ENCODE results near the gene SLC30A5.
"Not testable (repeated sequence)": the region's sequence is repeated elsewhere in the genome, so short reads cannot be mapped to it uniquely, and the experiment has no call there.

Gene SLC30A5

GRCh38 chr5:69105996-69106906 is 12.4 kb downstream of the SLC30A5 start:
- DNase-seq (ENCODE audit: low read depth) = no peak

- DNase-seq (ENCODE audit: low read depth) = not testable (repeated sequence)
These were observed 14.6 kb downstream of the SLC30A5 start for GRCh38 chr5:69108367-69108766.

DNA sequence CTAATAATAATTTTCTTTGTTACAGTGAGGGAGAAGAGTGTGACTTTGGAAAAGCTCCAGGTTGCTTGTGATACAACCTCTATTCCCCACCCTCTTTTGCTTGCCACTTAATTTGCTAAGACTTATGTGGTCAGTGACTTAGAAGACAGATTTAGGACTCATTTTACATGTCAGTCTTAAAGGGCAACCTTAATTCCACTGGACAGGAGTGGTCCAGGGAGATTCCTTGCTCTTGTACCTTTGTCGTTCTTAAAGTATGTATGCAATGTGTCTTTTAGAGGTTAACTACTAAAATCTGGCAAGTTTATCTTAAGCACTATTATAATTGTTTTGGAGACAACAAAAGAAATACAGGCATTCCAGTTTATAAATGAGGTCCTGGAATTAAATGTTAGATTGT is 20.0 kb downstream of the SLC30A5 start:
- DNase-seq (ENCODE audit: low read depth) = no peak

DNA sequence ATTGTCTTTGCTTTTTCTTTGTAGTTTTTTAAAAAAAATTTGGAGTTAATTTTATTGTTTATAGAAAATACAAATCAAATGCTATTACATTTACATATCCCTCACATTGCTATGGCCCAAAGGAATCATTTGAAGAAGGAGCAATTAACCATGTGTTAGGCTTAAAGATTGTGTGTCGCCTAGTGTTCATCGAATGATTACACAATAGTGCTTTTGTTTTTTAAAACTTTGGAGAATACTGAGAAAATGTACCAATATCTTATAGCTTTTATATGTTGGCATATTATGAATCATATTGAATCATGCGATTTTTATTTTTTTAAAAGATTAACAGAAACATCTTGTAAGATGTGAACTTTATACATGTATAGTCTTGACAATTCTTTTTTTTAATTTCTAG is 21.7 kb downstream of the SLC30A5 start:
- no peak for DNase-seq (ENCODE audit: low read depth)

DNA sequence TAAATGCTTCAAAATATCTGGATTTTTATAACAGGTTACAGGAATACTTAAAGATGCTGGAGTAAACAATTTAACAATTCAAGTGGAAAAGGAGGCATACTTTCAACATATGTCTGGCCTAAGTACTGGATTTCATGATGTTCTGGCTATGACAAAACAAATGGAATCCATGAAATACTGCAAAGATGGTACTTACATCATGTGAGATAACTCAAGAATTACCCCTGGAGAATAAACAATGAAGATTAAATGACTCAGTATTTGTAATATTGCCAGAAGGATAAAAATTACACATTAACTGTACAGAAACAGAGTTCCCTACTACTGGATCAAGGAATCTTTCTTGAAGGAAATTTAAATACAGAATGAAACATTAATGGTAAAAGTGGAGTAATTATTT is 35.6 kb downstream of the SLC30A5 start:
- peak; percentile 93 for DNase-seq (ENCODE audit: low read depth)

DNA sequence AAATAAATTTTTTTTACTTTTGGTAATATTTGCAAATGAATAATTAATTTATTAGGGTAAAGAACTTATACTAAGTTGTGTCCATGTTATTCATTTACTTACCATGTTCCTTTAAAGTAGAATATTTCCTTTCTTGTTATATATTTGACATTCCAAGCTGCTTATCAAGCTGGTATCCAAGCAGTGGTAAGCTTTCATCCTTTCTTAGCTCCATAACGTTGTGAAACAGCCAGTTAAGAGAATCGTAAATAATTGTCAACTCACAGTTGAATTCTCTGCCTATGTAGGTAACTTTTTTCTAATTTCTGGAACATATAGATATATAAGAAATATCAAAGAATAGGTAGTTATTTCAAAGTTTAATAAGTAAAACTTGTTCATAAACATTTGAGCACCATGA is 36.4 kb downstream of the SLC30A5 start:
- DNase-seq (ENCODE audit: low read depth) = no peak

DNA sequence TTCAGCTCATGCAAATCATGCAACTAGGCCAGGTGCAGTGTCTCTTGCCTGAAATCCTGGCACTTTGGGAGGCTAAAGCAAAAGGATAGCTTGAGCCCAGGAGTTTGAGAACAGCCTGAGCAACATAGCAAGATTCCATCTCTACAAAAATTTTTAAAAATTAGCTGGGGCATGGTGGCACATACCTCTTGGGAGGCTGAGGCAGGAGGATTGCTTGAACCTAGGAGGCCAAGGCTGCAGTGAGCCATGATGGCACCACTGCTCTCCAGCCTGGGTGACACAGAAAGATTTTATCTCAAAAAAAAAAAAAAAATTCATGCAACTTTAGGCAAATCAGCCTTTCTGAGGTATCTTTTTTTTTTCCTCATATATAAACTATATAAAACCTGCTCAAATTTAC is 37.5 kb downstream of the SLC30A5 start:
- no peak for DNase-seq (ENCODE audit: low read depth)

DNA sequence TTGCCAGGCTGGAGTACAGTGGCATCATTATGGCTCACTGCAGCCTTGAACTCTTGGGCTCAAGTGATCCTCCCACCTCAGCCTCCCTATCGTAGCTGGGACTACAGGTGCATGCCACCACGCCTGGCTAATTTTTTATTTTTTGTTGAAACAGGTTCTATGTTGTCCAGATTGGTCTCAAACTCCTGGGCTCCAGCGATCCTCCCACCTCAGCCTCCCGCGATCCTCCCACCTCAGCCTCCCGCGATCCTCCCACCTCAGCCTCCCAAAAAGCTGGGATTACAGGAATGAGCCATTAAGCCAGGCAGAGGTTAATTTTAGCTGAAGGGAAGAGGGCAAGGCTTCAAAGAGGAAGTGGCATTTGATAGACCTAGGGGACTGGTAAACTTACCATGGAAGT is 40.3 kb downstream of the SLC30A5 start:
- no peak for DNase-seq (ENCODE audit: low read depth)

GRCh38 chr5:69136293-69136692 is 42.5 kb downstream of the SLC30A5 start:
- DNase-seq (ENCODE audit: low read depth) = peak; percentile 93

GRCh38 chr5:69137208-69137607 is 43.4 kb downstream of the SLC30A5 start:
- not testable (repeated sequence) for DNase-seq (ENCODE audit: low read depth)

DNA sequence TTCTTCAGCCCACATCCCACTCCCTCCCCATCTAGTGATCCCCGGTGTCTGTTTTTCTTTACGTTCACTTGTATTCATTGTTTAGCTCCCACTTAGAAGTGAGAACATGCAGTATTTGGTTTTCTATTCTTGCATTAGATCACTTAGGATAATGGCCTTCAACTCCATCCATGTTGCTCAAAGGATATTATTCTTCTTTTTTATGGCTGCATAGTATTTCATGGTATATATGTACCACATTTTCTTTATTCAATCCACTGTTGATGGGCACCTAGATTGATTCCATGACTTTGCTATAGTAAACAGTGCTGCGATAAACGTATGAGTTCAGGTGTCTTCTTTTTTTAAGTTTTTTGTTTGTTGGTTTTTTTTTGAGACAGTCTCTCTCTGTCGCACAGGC is 44.0 kb downstream of the SLC30A5 start:
- DNase-seq (ENCODE audit: low read depth) = no peak

- peak; percentile 69 for DNase-seq (ENCODE audit: low read depth)
These were observed 45.0 kb downstream of the SLC30A5 start for GRCh38 chr5:69138766-69139165.

GRCh38 chr5:69140239-69140638 is 46.4 kb downstream of the SLC30A5 start:
- DNase-seq (ENCODE audit: low read depth) = not testable (repeated sequence)

- DNase-seq (ENCODE audit: low read depth) = no peak
These were observed 47.0 kb downstream of the SLC30A5 start for GRCh38 chr5:69140827-69141226.

GRCh38 chr5:69148576-69148975 is 54.8 kb downstream of the SLC30A5 start:
- DNase-seq (ENCODE audit: low read depth) = not testable (repeated sequence)

- no peak for DNase-seq (ENCODE audit: low read depth)
These were observed 55.3 kb downstream of the SLC30A5 start for GRCh38 chr5:69148981-69149675.

DNA sequence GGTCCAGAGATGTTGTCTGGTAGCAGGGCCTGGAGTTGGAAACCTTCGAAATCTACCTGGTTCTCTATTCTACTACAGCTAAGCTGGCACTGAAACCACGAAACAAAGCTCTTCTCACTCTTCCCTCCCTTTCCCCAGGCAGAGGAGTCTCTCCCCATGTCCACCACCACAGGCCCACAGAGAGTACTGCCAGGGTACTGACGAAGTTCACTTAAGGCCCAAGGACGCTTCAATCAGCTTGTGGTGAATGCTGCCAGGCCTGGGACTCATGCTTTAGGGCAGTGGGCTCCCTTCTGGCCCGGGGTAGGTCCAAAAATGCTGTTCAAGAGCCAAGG is 55.8 kb downstream of the SLC30A5 start:
- DNase-seq (ENCODE audit: low read depth) = no peak

DNA sequence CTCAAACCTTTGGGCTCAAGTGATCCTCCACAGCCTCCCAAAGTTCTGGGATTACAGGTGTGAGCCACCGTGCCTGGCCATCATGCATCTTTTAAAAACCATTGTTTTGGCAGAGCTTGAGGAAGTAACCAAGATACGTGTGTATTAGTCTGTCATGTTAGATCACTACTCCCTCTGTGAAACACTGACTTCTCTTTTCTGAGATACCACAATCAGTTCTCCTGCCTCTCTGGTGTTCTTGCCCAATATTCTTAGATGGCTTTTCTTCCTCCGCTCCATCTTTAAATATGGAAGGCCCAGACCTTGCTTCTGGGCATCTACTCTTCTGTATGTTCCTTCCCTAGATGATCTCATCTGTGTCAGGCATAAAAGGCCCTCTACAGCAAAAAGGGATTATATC is 58.9 kb downstream of the SLC30A5 start:
- DNase-seq (ENCODE audit: low read depth) = no peak

DNA sequence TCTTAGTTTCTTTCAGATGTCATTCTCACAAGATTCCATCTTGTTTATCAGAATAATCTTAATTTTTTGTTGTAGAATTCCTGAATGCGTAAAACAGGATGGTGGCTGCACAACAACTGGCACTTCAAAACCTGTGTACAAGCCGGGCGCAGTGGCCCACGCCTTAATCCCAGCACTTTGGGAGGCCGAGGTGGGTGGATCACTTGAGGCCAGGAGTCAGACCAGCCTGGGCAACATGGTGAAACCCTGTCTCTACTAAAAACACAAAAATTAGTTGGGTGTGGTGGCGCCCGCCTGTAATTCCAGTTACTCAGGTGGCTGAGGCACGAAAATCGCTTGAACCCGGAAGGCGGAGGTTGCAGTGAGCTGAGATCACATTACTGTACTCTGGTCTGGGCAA is 62.6 kb downstream of the SLC30A5 start:
- no peak for DNase-seq (ENCODE audit: low read depth)

DNA sequence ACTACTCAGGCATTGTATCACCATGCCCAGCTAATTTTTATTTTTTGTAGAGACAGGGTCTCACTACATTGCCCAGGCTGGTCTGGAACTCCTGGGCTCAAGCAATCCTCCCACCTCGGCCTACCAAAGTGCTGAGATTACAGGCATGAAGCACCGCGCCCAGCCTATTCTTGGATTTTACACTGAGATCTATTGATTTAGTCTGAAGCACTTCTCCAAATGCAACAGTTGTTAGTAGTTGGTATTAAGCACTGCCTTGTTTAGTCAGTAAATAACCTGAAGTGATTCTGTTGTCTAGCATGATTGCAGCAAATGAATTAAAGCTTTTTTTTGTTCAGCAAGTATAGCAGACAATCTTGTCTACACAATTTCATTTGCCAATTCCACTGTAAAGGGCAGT is 64.2 kb downstream of the SLC30A5 start:
- DNase-seq (ENCODE audit: low read depth) = no peak

DNA sequence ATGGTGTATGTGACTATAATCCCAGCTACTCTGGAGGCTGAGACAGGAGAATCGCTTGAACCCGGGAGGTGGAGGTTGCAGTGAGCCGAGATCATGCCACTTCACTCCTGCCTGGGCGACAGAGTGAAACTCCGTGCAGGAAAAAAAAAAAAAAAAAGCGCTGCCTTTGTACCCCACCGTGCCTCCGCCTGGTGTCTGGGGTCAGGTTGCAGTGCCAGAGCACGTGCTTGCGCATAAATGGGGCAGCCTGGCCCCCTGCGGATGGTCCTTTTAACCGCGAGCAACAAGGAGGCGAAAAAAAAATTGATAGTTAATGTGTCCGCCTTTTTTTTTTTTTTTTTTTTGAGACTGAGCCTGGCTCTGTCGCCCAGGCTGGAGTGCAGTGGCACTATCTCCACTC is 66.8 kb downstream of the SLC30A5 start:
- no peak for DNase-seq (ENCODE audit: low read depth)

- DNase-seq (ENCODE audit: low read depth) = peak; percentile 95
These were observed 73.1 kb downstream of the SLC30A5 start, which contains the start of gene CCNB1 for GRCh38 chr5:69166686-69167492. Gene CCNB1, plus strand, starts transcription at chr5:69167150. Its CDS starts 113 bp downstream, at chr5:69167263.

GRCh38 chr5:69167493-69167855 is 73.7 kb downstream of the SLC30A5 start:
- DNase-seq (ENCODE audit: low read depth) = peak; percentile 7
